Activated naive CD4-positive, alpha-beta T cell treated with anti-CD3 and anti-CD28 coated beads, Interleukin-2, amount 50 U/mL, for 24 hours (primary cell): Measurements from ENCODE around the gene GPD2.
"Not testable (repeated sequence)": the region's sequence is repeated elsewhere in the genome, so short reads cannot be mapped to it uniquely, and the experiment has no call there.

Source experiments
- H3K27ac Mint-ChIP-seq: one replicate; pipeline ENCODE4 v1.8.0; 2021; ENCODE audit warnings: mild to moderate bottlenecking, mixed read lengths
- H3K27me3 Mint-ChIP-seq: one replicate; pipeline ENCODE4 v1.8.0; 2021; ENCODE audit warnings: mixed read lengths
- H3K36me3 Mint-ChIP-seq: one replicate; pipeline ENCODE4 v1.8.0; 2021; ENCODE audit warnings: mixed read lengths
- H3K4me1 Mint-ChIP-seq: one replicate; pipeline ENCODE4 v1.8.0; 2021; ENCODE audit warnings: mixed read lengths
- H3K4me3 Mint-ChIP-seq: one replicate; pipeline ENCODE4 v1.8.0; 2021; ENCODE audit warnings: mild to moderate bottlenecking, mixed read lengths
- H3K9me3 Mint-ChIP-seq: one replicate; pipeline ENCODE4 v1.8.0; 2021; ENCODE audit warnings: mixed read lengths

Gene GPD2

DNA sequence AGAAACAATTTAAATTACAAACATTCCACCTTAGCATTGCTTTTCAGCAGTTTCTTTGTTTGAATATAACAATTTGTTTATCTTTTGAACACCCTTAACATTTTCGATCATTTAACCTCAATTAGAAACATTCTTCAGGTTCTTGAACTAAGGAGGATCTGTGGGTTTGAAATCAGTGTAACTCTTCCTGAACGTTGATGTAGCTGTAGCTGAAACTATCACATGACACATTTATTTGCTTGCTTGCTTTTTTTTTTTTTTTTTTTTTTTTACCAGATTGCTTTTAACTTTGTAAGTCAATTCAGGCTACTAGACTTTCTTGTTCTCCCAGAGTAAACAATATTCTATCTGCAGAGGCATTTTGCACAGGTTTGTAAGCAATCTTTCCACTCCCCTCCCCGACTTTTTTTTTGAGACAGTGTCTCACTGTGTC is 47.6 kb downstream of the GPD2 start:
- Mint-ChIP-seq H3K9me3 (no peaks in the 10 kb centered on the region), H3K4me1 (peaks cover 39% of the 10 kb centered on the region), H3K27me3 (no peaks in the 10 kb centered on the region), H3K36me3 (peaks cover 17% of the 10 kb centered on the region), H3K4me3 (no peak overlapping the region), H3K27ac (no peak overlapping the region)

DNA sequence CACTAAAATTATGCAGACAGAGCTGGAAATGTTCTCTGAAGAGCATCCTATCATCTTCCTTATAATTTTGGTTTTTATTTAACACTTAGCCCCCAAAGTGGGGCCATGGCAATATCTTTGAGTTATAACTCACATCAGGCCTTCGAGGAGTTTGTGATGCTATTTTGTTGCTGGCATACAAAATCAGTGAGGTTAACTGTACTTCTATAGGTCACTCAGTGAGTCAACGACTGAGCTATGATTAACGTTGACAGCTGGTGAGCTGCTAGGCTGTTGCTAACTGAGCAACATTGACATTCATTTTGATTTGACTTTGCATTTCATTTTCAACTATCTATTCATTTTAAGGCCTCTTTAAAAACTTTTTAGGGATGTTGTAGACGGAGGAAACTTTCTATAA is 50.0 kb downstream of the GPD2 start:
- H3K36me3 Mint-ChIP-seq: peaks cover 8% of the 10 kb centered on the region
- H3K27me3 Mint-ChIP-seq: no peaks in the 10 kb centered on the region
- H3K4me3 Mint-ChIP-seq: no peak overlapping the region
- no peak overlapping the region for H3K27ac Mint-ChIP-seq
- peaks cover 47% of the 10 kb centered on the region for H3K4me1 Mint-ChIP-seq
- no peaks in the 10 kb centered on the region for H3K9me3 Mint-ChIP-seq

DNA sequence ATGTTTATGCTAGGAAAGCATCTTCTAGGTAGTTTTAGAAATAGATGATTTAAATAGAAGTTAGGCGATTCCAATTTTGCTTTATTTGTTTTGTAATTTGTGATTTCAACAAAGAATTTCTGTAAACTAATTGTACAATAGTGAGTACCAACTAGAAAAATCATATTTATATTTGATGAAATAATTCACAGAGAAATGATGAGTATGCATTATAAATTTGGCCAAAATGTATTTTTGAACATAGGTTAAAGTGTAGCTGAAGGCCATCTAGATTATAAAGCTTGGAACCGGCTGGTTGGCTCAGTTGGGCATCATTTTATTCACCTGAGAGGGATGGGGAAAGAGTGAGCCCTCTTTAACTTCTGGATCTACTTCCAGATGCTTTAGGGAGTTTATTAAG is 50.4 kb downstream of the GPD2 start:
- H3K4me3 Mint-ChIP-seq: no peak overlapping the region
- no peaks in the 10 kb centered on the region for H3K9me3 Mint-ChIP-seq
- H3K36me3 Mint-ChIP-seq: peaks cover 8% of the 10 kb centered on the region
- H3K27me3 Mint-ChIP-seq: no peaks in the 10 kb centered on the region
- no peak overlapping the region for H3K27ac Mint-ChIP-seq
- peaks cover 47% of the 10 kb centered on the region for H3K4me1 Mint-ChIP-seq

DNA sequence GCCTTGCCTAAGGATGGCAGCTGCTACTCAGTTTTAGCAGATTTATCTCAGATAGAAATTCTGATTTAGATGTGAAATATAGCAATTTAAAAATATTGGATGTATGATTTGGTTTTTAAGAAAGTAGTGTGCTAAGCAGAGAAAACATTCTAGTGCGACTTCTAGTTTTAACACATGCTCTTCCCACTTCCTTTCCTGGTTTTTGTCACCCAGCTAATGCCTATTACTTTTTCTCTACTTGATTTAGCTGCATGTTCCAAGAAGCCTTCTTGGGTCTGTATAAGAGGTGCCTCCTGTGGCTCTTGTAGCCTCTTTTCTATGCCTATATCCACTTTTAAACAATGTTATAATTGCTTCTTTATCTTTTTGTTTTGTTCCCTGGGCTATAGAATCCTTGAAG is 53.0 kb downstream of the GPD2 start:
- Mint-ChIP-seq H3K4me3 (no peak overlapping the region), H3K9me3 (no peaks in the 10 kb centered on the region), H3K4me1 (peaks cover 44% of the 10 kb centered on the region), H3K36me3 (peaks cover 11% of the 10 kb centered on the region), H3K27me3 (no peaks in the 10 kb centered on the region), H3K27ac (no peak overlapping the region)

DNA sequence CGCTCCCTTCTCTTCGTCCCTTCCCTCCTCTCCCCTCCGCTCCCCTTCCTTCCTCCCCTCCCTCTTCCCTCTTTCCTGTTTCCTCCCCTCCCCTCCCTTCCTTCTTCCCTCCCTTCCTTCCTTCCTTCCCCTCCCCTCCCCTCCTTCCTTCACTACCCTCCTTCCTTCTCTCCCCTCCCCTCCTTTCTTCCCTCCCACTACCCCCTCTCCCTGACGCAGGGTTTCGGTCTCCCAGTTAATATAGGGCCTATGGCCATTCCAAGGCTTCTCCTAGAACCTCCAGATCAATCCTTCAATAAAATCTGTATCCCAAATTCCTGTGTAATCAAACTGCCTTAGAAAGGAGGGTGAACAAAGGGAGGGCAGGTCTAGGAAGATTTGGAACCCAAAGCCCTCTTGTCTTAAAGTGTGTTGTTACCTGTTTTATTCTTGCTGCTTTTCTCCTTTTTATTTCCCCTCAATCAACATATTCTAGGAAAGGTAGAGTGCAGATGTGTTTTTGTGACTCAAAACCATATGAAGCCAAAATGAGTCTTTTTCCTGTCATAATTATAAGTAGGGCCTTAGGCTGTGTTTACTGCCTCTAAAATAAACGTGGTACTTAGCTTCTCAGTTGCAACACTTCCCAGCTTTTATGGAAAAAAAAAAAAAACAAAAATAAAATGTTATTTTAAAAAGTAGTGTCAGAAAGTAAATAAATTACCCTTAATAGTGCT is 53.7 kb downstream of the GPD2 start:
- H3K4me1 Mint-ChIP-seq: peaks cover 45% of the 10 kb centered on the region
- H3K27me3 Mint-ChIP-seq: no peaks in the 10 kb centered on the region
- peak overlapping the region; percentile 82 for H3K27ac Mint-ChIP-seq
- peaks cover 8% of the 10 kb centered on the region for H3K36me3 Mint-ChIP-seq
- no peaks in the 10 kb centered on the region for H3K9me3 Mint-ChIP-seq
- no peak overlapping the region for H3K4me3 Mint-ChIP-seq

DNA sequence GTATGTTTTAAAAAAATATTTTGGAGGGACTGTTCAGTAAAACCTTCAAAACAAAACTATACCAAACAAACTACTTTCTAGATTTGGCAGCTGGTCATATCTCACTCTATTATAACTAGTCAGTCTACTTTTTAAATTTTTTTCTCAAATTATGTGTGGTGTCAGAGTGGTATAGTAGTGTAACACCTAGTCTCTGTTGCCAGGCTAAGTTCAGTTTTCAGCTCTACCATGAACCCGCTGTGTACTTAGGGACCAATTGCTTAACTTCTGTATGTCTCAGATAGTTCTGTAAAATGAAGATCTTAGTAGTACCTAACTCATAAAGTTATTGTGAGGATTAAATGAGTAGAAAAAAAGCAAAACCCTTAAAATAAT is 54.3 kb downstream of the GPD2 start:
- no peak overlapping the region for H3K27ac Mint-ChIP-seq
- peaks cover 4% of the 10 kb centered on the region for H3K36me3 Mint-ChIP-seq
- no peak overlapping the region for H3K4me3 Mint-ChIP-seq
- no peaks in the 10 kb centered on the region for H3K27me3 Mint-ChIP-seq
- H3K9me3 Mint-ChIP-seq: no peaks in the 10 kb centered on the region
- peaks cover 47% of the 10 kb centered on the region for H3K4me1 Mint-ChIP-seq

DNA sequence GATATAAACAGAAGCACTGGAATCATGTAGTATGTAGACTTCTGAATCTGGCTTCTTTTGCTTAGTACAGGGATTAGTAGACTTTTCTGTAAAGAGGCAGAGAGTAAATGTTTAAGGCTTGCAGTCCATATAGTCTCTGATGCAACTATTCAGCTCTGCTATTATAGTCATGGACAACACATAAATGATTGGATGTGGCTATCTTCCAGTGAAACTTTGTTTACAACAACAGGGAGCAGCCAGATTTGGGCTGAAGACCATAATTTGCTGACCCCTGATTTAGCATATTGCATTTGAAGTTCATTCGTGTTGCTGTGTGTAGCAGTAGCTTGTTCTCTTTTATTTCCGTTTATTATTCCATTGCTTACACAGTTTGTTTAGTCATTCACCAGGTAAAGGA is 55.0 kb downstream of the GPD2 start:
- peak overlapping the region; percentile 74 for H3K27ac Mint-ChIP-seq
- H3K4me3 Mint-ChIP-seq: no peak overlapping the region
- no peaks in the 10 kb centered on the region for H3K9me3 Mint-ChIP-seq
- peaks cover 3% of the 10 kb centered on the region for H3K36me3 Mint-ChIP-seq
- peaks cover 52% of the 10 kb centered on the region for H3K4me1 Mint-ChIP-seq
- H3K27me3 Mint-ChIP-seq: no peaks in the 10 kb centered on the region

DNA sequence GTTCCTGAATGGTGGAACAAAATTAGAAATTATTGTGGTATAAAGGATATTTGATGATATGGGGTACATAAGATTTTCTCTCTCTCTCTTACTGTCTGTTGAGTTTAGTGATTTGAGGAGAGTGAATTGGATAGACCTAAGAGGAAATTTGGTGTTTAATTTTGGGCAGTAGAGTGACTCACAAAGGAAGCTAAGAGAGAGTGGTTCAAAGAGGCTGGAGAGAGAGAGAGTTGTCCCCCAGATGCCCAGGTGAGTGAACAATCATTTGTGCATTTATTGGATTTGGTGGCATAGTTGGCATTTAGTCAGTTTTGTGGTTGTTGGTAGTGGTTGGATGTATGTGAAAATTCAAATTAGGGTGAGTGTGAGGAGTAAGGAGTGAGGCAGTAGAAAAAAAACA is 56.8 kb downstream of the GPD2 start:
- H3K36me3 Mint-ChIP-seq: peaks cover 3% of the 10 kb centered on the region
- H3K9me3 Mint-ChIP-seq: no peaks in the 10 kb centered on the region
- H3K4me3 Mint-ChIP-seq: no peak overlapping the region
- H3K4me1 Mint-ChIP-seq: peaks cover 50% of the 10 kb centered on the region
- no peaks in the 10 kb centered on the region for H3K27me3 Mint-ChIP-seq
- no peak overlapping the region for H3K27ac Mint-ChIP-seq

DNA sequence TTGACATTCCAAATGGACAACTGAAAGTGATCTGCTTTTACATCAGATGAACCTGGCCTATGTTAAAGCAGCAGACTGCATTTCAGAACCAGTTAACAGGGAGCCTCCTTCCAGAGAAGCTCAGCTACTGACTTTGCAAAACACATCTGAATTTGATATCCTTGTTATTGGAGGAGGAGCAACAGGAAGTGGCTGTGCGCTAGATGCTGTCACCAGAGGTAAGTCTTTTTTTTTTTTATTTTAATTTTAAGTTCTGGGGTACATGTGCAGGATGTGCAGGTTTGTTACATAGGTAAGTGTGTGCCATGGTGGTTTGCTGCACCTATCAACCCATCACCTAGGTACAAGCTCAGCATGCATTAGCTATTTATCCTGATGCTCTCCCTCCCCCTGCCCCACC is 59.8 kb downstream of the GPD2 start:
- H3K27ac Mint-ChIP-seq, H3K4me3 Mint-ChIP-seq, H3K27me3 Mint-ChIP-seq, H3K9me3 Mint-ChIP-seq, H3K36me3 Mint-ChIP-seq: not testable (repeated sequence)
- H3K4me1 Mint-ChIP-seq: peaks cover 28% of the 10 kb centered on the region

DNA sequence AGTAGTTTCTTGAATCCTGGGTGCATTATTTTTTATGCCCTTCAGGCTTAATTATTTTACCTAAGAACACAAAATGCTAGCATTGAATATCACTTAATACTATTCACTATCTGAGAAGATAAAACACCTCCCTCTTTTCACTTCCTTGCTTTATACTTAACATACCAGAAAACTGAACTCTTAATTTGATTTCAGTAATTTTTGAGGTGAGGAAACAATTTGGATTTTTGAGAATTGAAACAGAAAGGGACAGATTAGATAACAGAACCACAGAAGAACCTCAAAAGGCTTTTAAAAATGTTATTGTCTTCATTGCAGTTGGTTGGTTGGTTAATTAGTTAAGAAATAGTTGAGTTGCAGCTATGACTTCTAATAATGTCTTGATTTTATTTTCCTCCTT is 69.5 kb downstream of the GPD2 start:
- H3K27me3 Mint-ChIP-seq: no peaks in the 10 kb centered on the region
- H3K27ac Mint-ChIP-seq: no peak overlapping the region
- H3K4me3 Mint-ChIP-seq: no peak overlapping the region
- no peaks in the 10 kb centered on the region for H3K9me3 Mint-ChIP-seq
- H3K4me1 Mint-ChIP-seq: peaks cover 3% of the 10 kb centered on the region
- H3K36me3 Mint-ChIP-seq: peaks cover 3% of the 10 kb centered on the region

DNA sequence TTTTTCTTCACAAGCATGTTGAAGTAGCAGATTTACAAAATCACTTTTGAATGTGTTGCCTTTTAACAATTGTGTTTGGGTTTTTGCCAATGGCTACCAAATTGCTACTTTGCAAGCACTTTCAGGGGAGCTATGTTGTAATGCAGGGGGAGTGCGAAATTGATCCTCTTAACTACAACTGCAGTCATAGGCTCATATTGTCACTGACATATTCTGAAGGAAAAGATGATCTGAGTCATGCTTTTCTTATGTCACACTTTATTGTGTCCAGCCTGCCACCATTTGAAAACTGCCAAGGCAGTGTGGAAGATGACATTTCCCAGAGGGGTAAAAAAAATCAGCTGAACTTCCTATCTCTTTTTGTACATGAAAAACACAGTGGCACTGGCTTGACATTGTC is 74.9 kb downstream of the GPD2 start:
- Mint-ChIP-seq H3K36me3 (peaks cover 18% of the 10 kb centered on the region), H3K4me1 (no peaks in the 10 kb centered on the region), H3K27ac (no peak overlapping the region), H3K4me3 (no peak overlapping the region), H3K27me3 (no peaks in the 10 kb centered on the region), H3K9me3 (no peaks in the 10 kb centered on the region)

DNA sequence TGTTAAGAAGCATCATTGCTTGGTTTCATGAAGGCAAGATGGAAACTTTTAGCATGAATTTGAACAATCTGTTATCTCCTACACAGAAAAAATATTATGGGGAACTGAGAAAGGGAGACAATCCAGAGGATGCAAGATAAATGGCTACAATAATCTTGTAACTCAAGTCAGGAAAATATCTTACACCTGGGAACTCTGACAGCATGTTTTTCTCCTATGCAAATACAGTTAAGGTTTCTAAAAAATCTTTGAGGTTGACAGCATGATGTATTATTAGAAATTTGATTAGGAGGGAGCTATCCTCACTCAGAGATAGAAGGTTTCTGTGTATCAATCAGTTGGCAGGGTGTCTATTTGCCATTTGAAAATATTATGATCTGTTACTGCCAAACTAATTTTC is 75.6 kb downstream of the GPD2 start:
- no peaks in the 10 kb centered on the region for H3K9me3 Mint-ChIP-seq
- H3K27me3 Mint-ChIP-seq: no peaks in the 10 kb centered on the region
- H3K4me1 Mint-ChIP-seq: no peaks in the 10 kb centered on the region
- no peak overlapping the region for H3K27ac Mint-ChIP-seq
- H3K4me3 Mint-ChIP-seq: no peak overlapping the region
- peaks cover 19% of the 10 kb centered on the region for H3K36me3 Mint-ChIP-seq

DNA sequence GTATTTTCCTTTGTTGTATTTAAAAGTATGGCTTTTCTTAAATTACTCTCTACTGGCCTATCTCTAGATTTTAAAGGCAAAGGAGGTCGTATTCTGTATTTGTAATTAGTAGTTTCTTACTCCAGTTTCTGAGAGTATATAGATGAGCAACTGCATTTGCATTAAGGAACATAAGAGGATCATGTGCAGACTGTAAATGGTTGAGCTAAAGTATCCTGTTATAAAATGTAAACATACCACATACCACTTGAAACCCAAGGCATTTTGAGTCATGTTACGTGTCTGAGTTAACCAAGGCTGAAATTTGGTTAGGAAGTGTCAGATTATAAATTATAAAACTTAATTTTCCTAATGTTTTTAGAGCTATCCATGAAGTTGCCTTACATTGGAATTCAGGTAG is 76.3 kb downstream of the GPD2 start:
- Mint-ChIP-seq H3K4me1 (no peaks in the 10 kb centered on the region), H3K36me3 (peaks cover 20% of the 10 kb centered on the region), H3K27me3 (no peaks in the 10 kb centered on the region), H3K4me3 (no peak overlapping the region), H3K27ac (no peak overlapping the region), H3K9me3 (no peaks in the 10 kb centered on the region)

DNA sequence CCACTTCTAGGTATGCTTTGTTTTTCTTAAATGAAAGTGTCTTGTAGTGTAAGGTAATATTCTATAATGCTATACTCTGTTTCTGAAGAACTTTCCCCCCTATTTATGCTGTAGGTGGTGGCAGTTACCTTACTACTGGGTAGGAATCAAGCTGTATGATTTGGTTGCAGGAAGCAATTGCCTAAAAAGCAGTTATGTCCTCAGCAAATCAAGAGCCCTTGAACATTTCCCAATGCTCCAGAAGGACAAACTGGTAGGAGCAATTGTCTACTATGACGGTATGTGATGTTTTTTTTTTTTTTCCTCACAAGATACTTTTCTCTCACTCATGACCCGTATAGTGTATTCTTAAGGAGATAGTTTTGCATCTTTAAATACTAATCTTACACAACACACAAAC is 77.0 kb downstream of the GPD2 start:
- H3K9me3 Mint-ChIP-seq: no peaks in the 10 kb centered on the region
- H3K27ac Mint-ChIP-seq: no peak overlapping the region
- no peak overlapping the region for H3K4me3 Mint-ChIP-seq
- no peaks in the 10 kb centered on the region for H3K27me3 Mint-ChIP-seq
- H3K4me1 Mint-ChIP-seq: no peaks in the 10 kb centered on the region
- H3K36me3 Mint-ChIP-seq: peaks cover 18% of the 10 kb centered on the region

DNA sequence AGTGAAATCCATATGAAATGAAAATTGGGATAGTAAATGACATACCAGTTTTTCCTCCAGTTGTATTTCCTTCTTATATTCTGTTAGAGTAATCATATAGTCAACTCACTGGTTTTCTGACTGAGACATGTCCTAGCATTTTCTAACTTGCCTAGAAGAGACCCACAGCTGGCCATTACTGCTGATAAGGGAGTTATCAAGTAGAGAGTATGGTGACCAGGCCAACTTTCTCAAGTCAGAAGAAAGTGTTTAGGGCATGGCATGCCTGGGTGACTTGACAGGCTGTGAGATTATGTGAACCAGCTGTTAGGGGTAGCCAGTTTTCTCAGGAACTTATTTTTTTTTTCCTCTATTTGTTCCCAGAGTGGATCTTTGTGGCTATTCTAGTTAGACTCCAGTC is 81.2 kb downstream of the GPD2 start:
- Mint-ChIP-seq H3K27me3 (no peaks in the 10 kb centered on the region), H3K36me3 (peaks cover 26% of the 10 kb centered on the region), H3K9me3 (no peaks in the 10 kb centered on the region), H3K4me1 (no peaks in the 10 kb centered on the region), H3K4me3 (no peak overlapping the region), H3K27ac (no peak overlapping the region)

DNA sequence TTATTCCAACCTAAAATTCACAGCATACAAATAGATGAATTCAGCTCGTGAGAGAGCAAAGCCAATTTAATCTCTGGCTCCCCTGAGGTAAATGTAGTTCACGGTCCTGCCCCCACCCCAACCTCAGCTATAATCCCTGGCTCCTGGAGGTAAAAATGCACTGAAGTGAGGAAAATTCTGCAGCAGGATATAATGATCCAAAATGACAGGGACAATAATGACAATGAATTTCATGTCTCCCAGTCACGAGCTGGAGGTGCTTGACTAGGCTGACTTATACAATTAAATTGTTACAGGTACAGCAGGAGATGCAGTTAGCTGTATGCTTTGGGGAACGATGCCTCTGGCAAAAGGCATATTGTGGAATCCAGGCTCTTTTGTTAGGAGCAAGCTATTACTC is 82.0 kb downstream of the GPD2 start:
- no peak overlapping the region for H3K4me3 Mint-ChIP-seq
- no peaks in the 10 kb centered on the region for H3K4me1 Mint-ChIP-seq
- peaks cover 31% of the 10 kb centered on the region for H3K36me3 Mint-ChIP-seq
- H3K27me3 Mint-ChIP-seq: no peaks in the 10 kb centered on the region
- H3K27ac Mint-ChIP-seq: no peak overlapping the region
- no peaks in the 10 kb centered on the region for H3K9me3 Mint-ChIP-seq

DNA sequence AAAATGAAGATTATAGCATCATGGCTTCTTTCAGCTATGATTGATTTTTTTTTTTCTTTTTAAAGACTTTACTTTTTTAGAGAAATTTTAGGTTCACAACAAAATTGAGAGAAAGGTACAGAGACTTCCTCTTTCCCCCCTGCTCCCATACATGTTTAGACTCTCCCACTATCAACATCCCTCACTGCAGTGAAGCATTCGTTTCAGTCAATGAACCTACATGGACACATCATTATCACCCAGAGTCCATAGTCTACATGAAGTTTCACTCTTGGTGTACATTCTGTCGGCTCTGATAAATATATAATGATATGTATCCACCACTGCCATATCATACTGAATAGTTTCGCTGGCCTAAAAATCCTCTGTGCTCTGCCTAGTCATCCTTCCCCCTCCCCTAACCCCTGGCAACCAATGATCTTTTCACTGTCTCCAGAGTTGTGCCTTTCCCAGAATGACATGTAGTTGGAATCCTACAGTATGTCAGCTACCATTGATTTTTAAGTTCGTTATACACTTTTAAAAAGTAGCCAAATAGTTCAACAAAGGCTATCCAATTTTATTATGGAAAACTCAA is 86.8 kb downstream of the GPD2 start:
- H3K27me3 Mint-ChIP-seq: no peaks in the 10 kb centered on the region
- no peaks in the 10 kb centered on the region for H3K9me3 Mint-ChIP-seq
- H3K4me1 Mint-ChIP-seq: no peaks in the 10 kb centered on the region
- H3K4me3 Mint-ChIP-seq: no peak overlapping the region
- H3K27ac Mint-ChIP-seq: no peak overlapping the region
- peaks cover 24% of the 10 kb centered on the region for H3K36me3 Mint-ChIP-seq
